ENCODE data around the gene NBPF1.
"Not testable (repeated sequence)": the region's sequence is repeated elsewhere in the genome, so short reads cannot be mapped to it uniquely, and the experiment has no call there.

NBPF1 gene

DNA sequence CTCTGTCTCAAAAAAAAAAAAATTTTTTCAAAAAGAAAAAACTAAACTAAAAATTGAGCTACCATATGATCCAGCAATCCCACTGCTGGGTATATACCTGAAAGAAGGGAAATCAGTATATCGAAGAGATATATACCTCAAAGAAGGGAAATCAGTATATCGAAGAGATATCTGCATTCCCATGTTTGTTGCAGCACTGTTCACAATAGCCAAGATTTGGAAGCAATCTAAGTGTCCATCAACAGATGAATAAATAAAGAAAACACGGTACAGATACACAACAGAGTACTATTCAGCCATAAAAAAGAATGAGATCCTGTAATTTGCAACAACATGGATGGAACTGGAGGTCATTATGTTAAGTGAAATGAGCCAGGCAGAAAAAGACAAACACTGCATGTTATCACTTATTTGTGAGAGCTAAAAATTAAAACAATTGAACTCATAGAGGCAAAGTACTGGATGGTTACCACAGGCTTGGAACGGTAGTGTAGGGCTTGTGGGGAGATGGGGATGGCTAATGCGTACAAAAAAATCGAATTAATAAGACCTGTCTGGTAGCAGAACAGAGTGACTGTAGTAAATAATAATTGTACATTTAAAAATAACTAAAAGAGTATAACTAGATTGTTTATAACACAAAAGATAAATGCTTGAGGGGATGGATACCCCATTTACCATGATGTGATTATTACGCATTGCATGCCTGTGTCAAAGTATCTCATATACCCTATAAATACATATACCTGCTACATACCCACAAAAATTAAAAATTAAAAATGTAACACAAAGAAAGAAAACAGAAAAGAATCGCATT lies 28.0 kb upstream of the NBPF1 start:
- DNase-seq, result not testable (repeated sequence)

DNA sequence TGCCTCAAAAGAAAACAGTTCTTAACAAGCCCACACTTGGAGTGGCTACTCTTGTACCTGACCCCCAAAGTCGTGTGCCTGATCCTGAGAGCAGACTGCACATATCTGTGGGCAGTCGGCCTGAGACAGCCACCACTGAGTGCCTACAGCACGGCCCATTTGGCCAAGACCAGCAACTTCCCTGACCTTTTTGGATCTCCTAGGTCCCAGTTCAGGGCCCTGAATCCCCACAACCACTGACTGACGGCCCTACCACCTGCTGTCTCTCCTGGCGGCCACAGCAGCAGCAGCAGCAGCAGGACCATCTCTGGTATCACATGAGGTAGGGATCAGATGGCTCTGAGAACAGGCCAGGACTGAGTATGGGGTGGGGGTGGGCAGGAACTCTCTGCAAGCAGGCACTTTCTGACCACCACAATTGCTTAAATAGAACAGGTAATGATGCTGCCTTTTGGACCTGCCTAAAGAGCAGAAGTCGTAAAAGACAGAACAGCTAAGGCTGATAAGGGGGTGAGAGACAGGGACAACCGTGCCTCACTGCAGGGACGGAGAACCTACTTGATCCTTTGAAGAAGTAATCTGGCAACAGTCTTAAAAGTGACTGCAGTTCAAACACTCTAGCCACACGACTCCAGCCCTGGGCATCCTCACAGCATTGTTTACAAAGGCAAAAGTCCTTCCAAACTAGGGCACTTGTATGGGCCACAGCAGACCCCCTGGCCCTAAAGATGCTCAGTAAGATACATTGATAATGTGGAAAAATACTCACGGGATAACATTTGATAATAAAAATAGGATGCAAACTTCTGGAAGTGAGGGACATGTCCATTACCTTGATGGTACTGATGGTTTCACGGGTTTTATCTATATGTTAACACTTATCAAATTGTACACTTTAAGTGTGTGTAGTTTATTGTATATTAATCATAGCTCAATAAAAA lies 26.0 kb upstream of the NBPF1 start:
- not testable (repeated sequence) for DNase-seq

DNA sequence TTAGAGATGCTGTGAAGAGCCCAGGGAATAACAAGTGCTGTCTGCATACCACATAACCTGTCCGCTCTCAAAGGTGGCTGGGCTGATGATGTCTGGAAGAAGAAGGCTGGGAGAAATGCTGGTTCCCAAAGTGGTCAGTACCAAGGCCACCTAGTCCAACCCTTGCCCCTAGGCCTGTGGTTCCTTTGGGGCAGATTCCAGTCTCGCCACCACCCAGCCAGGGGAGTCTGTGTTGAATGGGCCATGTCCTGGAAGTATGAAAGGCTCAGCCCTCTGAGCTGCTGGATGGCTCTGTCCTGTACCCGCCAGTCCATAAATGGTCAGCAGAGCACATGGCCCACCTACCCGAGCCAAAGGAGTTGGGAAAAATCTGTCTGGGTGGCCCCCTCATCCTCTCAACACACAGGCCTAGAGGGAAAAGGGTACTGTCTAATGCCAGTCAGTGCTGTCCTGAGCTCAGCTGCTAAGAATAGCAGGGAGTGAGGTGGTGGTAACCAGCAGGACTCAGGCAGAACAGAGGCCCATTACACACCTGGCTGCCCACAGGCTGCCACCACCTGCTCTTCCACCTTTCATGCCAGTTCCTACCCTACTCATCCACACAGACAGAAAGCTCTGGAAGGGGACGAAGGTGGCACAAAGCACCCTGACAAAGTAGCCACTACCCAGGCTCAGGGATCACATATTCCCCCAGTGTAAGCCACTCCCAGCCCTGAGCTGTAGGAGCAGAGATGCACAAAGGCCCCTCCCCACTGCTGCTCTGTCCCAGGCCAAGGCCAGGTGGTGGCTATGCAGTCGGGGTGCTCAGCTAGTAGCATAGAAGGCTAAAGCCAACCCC lies 24.8 kb upstream of the NBPF1 start:
- DNase-seq, result not testable (repeated sequence)

DNA sequence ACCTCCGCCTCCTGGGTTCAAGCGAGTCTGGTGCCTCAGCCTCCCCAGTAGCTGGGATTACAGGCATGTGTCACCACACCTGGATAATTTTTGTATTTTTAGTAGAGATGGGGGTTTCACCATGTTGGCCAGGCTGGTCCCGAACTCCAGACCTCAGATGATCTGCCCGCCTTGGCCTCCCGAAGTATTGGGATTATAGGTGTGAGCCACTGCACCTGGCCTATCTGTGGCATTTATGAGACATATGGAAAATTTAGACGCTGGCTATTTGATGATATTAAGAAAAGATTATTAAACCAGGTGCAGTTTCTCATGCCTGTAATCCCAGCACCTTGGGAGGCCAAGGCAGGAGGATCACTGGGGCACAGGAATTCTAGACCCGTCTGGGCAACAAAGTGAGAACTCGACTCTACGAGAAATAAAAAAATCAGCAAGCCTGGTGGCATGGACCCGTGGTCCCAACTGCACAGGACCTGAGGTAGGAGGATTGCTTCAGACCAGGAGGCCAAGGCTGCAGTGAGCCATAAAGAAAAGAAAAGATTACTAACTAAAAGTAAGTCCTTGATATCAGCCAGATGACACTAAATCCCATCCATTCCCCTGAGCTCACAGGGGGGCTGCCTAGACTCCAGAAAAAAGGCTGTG lies 23.3 kb upstream of the NBPF1 start:
- DNase-seq, result not testable (repeated sequence)

DNA sequence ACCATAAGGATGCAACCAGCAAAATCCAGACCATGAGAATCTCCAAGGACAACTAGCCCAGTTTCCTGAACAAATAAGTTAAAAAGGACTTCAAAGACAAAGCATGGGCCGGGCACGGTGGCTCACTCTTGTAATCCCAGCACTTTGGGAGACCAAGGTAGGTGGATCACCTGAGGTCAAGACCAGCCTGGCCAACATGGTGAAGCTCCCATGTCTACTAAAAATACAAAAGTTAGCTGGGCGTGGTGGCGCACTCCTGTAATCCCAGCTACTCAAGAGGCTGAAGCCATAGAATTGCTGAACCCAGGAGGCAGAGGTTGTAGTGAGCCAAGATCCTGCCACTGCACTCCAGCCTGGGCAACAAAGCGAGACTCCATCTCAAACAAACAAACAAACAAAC lies 22.6 kb upstream of the NBPF1 start:
- not testable (repeated sequence) for DNase-seq

DNA sequence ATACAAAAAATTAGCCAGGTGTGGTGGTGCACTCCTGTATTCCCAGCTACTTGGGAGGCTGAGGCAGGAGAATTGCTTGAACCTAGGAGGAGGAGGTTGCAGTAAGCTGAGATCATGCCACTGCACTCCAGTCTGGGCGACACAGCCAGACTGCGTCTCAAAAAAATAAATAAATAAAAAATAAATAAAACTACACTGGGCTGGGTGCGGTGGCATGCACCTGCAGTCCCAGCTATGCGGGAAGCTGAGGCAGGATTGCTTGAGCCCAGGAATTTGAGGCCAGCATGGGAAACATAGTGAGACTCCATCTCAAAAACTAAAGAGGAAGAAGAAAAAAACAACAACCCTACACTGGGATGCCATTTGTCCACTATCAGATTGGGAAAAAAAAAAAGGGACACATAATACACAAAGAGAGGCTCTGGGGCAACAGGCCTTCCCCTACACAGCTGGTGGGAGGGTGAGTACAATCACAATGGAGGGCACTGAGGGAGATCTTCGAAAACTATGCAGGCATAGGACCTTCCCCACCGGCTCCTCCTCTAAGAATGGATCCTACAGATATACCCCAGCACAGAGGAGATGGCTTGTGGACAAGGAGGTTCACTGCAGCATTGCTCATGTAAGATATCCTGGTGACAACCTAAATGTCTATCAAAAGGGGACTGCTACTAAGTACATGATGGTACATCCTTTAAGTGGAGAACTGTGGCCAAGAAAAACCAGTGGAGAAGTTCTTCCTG lies 20.3 kb upstream of the NBPF1 start:
- not testable (repeated sequence) for DNase-seq

DNA sequence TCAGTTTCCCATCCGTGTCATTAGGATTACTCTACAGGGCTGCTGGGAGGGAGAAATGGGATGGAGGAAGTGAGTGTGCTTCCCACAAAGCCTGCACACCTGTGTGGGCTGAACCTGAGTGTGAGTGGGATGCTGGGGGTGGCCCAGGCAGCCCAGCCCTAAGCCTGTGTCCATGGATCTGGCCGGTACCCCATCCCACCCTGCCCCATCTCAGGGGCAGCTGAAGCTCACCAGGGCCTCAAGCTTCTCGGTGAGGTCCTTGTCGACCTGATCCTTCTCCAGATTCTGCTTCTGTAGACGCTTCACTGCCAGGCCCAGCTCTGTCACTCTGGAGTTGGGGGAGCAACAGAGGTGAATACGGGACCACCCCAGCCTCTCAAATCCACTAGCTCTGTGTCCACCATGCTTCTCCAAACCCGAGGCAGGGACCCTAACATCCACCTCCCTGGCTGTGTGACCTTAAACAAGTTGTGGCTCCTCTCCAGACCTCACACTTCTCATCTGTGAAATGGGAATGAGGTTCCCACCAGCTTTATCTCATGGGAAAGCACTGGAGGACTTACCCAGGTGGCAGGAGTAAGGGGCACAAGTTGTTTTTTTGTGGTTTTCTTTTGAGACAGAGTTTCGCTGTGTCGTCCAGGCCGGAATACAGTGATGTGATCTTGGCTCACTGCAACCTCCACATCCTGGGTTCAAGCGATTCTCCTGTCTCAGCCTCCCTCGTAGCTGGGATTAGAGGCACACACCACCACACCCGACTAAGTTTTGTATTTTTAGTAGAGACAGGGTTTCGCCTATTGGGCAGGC lies 18.9 kb upstream of the NBPF1 start:
- not testable (repeated sequence) for DNase-seq

DNA sequence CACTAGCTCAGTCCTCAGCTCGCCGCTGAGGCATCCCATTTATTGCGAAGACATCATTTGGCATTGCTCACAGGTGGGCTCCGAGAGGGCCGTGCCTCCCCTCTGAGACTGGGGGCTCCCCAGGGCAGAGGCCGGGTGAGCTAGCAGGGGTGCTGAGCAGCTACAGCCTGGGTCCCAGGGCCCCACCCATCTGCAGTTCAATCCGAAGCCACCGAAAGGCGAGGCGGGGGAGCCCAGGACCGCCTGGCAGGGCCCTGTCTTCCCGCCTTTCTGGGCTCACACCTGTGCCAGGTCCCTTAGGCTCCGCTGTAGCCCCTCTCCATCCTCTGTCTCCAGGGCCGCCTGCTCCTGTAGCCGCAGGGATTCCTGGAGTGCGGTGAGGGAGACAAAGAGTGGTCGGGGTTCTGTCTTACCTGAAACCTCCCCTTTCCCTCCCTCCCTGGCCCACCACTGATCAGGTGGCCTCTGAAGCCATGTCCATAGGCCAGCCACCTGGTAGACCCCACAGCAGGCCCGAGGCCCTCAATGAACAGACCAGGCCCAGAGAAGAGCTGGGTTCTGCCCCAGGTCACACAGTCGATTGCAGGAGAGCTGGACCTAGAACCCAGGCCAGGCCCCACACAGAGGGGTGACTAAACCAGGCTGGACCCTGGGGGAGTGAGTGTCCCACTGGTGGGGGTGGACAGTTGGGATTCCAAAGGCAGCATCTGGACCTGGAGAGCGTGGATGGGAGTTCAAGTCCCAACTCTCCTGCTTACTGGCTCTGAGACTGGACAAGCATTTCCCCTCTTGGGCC lies 18.1 kb upstream of the NBPF1 start:
- DNase-seq, result no peak

DNA sequence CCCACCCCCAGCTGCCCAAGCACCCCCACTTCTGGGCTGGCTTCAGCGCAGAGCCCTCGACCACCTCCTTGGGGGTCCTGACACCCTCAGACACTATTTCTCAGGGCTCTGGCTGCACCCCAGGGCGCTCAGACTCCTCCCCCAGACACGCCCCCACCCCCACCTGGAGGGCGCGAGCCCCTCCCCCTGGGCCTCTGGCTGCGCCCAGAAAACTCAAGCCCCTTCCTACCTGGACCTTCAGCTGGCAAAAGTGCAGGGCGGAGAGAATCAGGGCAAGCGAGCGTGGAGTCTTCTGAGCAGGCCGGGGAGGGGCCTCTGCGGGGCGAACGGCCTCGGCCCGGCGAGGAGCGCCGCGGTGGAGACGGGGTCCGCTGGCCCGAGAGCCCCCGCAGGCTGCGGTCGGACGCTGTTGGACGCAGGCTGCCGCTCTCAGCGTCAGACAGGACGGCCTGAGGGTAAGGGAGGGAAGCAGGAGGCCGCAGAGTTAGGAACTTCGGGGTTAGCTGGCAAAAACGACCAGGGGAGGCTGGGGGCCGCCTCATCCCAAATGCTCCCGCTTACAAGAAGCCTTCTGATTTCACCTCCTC lies 17.4 kb upstream of the NBPF1 start:
- no peak for DNase-seq

DNA sequence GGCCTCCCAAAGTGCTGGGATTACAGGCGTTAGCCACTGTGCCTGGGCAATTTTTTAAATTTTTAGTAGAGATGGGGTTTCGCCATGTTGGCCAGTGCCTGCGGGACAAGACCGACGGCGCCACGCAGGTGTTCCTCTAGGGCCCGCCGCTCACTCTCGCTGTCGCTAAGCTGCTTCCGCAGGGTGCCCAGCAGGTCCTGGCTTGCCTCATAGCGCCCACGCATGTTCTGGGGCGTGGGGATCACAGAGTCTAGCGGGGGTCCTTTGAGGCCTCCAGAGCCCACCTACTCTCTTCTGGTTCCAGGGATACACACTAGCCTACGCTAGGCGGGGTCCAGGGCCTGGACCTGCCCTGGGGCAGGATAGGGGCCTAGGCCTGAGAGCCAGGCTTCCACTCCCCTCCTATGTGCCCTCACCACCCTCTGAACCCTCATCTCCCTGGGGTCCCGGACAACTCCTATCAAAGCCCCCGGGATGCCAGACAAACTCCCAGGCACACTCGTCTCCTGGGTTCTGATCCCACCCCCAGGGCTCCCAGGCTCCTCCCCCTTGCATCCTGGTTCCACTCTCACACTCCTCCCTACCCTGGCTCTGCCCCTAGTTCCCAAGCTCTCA lies 16.7 kb upstream of the NBPF1 start:
- DNase-seq, result not testable (repeated sequence)

DNA sequence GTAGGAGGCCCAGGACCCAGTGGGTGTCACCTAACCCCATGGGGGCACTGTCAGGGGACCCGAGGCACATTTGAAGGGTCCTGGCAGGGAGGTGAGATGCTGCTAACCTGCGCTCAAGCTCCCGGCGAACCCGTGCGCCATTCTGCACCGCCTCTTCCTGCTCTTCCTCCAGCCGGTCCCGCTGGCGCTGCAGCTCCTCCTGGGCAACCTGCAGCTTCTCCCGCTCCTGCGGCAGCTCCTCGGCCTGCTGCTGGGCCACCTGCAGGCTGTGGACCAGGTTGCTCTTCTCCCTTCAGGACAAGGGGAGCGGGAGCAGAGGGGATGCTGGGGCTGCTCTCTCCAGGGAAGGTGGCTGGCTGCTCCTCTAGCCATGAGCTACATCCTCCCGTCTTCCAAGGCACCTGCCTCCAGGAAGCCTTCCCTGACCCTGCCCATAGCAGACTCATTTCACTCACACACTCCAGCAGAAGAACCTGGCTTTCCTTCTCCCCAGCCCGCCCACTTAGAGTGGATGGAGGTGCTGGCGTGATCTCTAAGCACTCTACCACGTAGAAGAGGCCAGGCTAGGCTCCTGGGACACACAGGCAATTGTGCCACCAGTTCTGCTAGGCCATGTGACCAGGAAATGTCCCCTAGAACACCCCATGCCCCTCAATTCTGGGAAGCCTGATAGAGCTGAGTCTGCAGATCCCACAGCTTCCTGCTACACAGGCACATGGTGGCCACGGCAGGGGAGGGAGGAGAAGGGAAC lies 15.2 kb upstream of the NBPF1 start:
- no peak for DNase-seq

DNA sequence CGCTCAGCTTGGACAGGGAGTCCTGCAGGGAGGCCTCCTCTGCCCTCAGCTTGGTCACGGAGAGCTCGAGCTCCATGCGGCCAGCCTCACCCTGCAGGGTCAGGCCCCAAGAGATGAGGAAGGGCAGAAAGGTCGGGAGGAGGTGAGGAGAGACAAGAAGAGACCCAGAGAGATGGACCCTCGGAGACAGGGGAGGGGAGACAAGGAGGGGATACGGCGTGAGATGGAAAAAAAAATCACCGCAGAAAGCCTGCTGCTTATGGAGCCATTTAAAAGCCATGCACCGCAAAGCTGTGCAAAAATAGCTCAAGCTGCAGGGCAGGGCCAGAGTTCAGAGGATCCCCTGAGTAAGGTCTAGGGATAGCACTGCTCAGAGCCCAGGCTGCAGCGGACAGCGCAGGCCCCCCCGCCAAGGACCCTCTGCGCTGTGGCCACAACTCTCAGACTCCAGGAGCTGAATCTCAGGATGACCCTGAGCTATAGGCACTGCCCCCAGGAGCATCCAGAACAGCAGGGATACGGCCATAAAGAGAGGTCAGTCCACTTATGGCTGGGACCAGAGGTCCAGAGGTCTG lies 13.1 kb upstream of the NBPF1 start:
- DNase-seq, result not testable (repeated sequence)

DNA sequence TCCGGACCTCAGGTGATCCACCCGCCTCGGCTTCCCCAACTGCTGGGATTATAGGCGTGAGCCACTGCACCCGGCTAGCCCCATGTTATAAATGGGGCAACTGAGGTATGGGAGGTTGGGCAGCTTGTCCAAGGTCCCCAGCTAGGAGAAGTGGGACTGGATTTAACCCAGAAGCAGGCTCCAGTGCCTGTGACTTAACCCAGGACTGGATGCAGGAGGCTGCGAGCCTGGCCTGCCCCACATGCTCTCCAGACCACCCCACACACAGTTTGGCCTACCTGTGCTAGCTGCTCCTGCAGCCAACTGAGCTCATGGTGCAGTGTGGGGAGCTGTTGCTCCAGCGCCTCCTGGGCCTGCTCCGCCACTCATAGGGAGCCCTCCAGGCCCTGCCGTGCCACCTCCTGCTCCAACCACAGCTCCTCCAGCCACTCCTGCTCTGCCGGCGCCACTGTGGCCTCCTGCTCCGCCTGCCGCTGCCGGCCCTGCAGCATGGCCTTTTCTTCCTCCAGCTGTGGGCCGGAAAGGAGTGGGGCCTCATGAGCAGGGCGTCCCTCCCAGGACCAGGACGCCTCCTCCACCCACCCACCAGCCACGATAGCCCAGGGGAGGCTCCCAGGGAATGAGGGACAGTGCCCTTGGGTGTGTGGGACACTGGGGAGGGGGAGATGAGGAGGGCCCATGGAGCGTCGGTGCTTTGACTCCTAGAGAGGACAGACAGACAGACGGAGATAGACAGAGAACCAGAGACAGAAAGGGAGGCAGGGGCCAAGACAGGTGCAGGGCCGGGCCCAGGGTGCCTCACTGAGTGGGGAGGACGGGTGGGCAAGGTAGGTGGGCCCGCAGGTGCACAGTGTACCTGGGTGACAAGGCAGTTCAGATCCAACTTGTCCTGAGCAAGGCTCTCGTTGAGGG lies 12.4 kb upstream of the NBPF1 start:
- DNase-seq, result no peak

DNA sequence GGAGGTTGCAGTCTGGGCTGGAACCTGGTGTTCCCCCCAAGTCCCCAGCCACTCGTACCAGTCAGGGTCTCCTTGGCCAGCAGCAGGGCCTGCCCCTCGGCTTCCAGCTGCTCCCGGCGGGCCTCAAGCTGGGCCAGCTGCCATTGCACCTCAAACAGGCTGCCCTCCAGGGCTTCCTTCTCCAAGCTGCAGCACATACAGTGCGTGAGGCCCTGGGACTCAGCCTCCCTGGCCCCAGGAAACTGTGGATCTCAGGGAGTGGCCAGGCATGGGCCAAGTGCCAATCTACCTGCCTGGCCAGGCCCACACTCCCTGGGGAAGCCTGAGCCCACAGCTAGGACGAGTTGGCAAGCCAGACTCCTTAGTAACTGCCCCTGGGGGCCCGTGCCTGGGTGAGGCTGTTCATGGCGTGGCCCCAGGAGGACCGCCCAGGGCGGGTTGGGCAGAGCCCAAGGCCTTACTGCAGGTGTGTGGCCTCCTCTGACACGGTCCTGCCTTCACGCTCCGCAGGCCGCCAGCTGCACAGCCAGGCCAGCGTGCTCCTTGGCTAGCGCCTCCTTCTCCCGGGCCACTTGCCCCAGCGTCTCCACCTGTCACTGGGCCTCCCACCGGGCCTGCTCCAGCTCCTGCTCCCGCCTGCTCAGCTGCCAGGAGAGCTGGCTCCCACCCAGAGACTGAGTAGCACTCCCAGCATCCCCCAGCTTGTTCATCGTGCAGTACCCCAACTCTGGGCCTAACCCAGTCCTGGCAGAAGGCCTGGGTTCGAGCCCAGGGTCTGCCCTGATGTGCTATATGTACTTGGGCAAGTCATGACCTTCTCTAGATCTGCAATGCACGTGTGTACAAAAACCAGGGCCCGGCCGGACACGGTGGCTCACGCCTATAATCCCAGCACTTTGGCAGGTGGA lies 10.7 kb upstream of the NBPF1 start:
- not testable (repeated sequence) for DNase-seq

DNA sequence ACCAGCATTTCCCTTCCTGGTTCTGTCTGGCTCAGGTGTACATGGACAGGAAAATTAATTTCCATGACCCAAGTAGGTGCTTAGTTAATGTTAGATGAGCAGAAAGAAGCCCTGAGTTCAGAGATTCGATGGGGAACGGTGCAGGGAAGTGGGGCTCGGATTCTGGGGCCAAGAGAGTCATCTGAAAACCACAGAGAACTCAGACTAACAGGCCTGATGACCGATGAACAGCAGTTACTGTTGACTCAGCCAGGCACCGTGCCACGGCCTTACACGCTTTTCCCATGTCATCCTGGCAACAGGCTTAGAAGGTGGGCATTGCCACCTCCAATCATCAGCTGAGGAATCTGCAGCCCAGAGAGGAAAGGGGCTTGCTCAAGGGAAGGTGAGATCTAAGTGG lies 10.0 kb upstream of the NBPF1 start:
- not testable (repeated sequence) for DNase-seq

Measured in cortex of kidney (tissue), 1 donor.